ENCODE measurements around the gene ACSL3.

The ACSL3 gene

DNA sequence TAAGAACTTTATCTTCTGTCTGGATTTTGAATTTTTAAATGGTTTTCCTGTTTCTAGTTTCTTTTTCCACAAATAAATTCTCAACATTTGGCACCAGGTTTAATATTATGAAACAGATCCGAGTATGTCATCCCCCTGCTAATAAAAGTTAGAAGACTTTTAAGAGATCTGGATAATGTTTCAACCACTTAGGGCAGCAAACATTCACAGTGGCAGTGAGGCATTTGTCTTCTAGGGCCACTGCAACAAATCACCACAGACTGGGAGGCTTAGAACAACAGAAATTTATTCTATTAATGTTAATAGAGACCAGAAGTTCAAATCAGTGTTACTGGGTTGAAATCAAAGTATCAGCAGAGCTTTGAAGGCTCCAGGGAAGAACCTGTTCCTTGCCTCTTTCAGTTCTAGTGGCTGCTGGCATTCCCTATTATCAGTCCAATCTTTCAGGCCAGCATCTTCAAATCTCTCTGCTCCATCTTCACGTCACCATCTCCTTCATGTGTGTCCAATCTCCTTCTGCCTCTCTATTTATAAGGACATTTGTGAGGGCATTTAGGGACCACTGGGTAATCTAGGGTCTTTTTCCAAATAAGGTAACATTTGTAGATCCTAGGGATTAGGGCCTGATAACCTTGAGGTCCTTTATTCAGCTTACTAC is 23.4 kb downstream of the ACSL3 start:
- H3F3A ChIP-seq (ENCODE audit: control insufficient read depth, insufficient read depth), result no peaks in the 10 kb centered on the region
- H3K36me3 ChIP-seq (ENCODE audit: control insufficient read depth, low read length), result peaks cover 7% of the 10 kb centered on the region
- no peak overlapping the region for H3K4me3 ChIP-seq (ENCODE audit: low read length)
- no peaks in the 10 kb centered on the region for H3K9me2 ChIP-seq (replicated peaks; ENCODE audit: control insufficient read depth, low read length)
- H3K9me3 ChIP-seq (ENCODE audit: control insufficient read depth, insufficient read depth, low read length), result no peaks in the 10 kb centered on the region
- no peak for TF ChIP-seq EZH2phosphoT487 (IDR thresholded peaks at IDR 0.05; ENCODE audit: borderline replicate concordance, low read length)
- TF ChIP-seq, protein P1, sequence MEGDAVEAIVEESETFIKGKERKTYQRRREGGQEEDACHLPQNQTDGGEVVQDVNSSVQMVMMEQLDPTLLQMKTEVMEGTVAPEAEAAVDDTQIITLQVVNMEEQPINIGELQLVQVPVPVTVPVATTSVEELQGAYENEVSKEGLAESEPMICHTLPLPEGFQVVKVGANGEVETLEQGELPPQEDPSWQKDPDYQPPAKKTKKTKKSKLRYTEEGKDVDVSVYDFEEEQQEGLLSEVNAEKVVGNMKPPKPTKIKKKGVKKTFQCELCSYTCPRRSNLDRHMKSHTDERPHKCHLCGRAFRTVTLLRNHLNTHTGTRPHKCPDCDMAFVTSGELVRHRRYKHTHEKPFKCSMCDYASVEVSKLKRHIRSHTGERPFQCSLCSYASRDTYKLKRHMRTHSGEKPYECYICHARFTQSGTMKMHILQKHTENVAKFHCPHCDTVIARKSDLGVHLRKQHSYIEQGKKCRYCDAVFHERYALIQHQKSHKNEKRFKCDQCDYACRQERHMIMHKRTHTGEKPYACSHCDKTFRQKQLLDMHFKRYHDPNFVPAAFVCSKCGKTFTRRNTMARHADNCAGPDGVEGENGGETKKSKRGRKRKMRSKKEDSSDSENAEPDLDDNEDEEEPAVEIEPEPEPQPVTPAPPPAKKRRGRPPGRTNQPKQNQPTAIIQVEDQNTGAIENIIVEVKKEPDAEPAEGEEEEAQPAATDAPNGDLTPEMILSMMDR (IDR thresholded peaks at IDR 0.05; ENCODE audit: low read depth, low read length, poor library complexity, severe bottlenecking), result no peak
- no peaks in the 10 kb centered on the region for H3K27me3 ChIP-seq (ENCODE audit: control insufficient read depth, low read length)
- no peak overlapping the region for H3K4me2 ChIP-seq (ENCODE audit: low read length)
- H3K27ac ChIP-seq (ENCODE audit: low read depth, low read length), result no peak overlapping the region
- H3K79me2 ChIP-seq (ENCODE audit: control insufficient read depth, low read length), result peaks cover 94% of the 10 kb centered on the region
- H3K4me1 ChIP-seq (ENCODE audit: control insufficient read depth, low read length), result no peaks in the 10 kb centered on the region
- peaks cover 14% of the 10 kb centered on the region for H4K20me1 ChIP-seq (ENCODE audit: control insufficient read depth, insufficient read depth, low read depth, low read length)

DNA sequence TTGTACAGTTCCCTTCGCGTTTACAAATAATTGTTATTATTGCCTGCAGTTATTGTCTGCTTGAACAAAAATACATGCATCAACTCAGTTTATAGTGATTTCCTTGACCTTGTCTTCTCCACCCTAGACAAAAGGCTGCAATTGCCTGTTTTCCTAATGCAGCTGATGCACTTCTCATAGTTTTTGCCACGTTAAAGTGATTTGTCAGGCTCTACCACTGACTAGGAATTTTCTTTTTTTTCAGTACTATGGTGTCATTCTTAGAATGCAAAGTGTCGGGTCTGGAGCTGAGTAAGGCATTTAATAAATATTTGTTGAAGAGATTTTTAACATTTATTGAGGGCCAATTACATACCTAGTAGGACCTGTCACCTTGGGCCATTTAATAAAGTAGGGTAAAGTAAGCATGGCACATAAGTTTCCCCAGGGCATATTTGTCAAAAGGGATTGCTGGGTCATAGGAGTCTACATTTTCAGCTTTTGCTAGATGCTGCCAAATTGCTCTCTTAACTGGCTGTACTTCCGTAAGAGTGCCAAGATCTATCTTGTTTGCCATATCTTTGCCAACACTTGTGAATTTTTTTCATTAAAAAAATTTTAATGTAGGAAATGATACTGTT is 24.1 kb downstream of the ACSL3 start:
- no peak overlapping the region for H3K4me2 ChIP-seq (ENCODE audit: low read length)
- no peak overlapping the region for H3K27ac ChIP-seq (ENCODE audit: low read depth, low read length)
- H3K9me2 ChIP-seq (replicated peaks; ENCODE audit: control insufficient read depth, low read length), result no peaks in the 10 kb centered on the region
- no peak overlapping the region for H3K4me3 ChIP-seq (ENCODE audit: low read length)
- TF ChIP-seq, protein P1 (IDR thresholded peaks at IDR 0.05; ENCODE audit: low read depth, low read length, poor library complexity, severe bottlenecking), result no peak
- TF ChIP-seq EZH2phosphoT487 (IDR thresholded peaks at IDR 0.05; ENCODE audit: borderline replicate concordance, low read length), result no peak
- H3K79me2 ChIP-seq (ENCODE audit: control insufficient read depth, low read length), result peaks cover 94% of the 10 kb centered on the region
- no peaks in the 10 kb centered on the region for H3K4me1 ChIP-seq (ENCODE audit: control insufficient read depth, low read length)
- no peaks in the 10 kb centered on the region for H3K9me3 ChIP-seq (ENCODE audit: control insufficient read depth, insufficient read depth, low read length)
- peaks cover 14% of the 10 kb centered on the region for H4K20me1 ChIP-seq (ENCODE audit: control insufficient read depth, insufficient read depth, low read depth, low read length)
- no peaks in the 10 kb centered on the region for H3F3A ChIP-seq (ENCODE audit: control insufficient read depth, insufficient read depth)
- H3K27me3 ChIP-seq (ENCODE audit: control insufficient read depth, low read length), result no peaks in the 10 kb centered on the region
- H3K36me3 ChIP-seq (ENCODE audit: control insufficient read depth, low read length), result peaks cover 7% of the 10 kb centered on the region

DNA sequence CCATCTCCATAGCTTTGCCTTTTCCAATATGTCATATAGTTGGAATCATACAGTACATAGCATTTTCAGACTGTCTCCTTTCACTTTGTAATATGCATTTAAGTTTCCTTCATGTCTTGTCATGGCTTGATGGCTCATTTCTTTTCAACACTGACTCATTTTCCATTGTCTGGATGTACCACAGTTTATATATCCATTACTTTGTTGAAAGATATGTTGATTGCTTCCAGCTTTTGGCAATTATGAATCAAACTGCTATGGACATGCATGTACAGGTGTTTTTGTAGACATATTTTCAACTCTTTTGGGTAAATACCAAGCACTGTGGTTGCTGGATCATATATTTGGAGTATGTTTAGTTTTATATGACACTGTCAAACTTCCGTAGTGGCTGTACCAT is 26.3 kb downstream of the ACSL3 start:
- Histone ChIP-seq H3K36me3 (ENCODE audit: control insufficient read depth, low read length) (peaks cover 9% of the 10 kb centered on the region), H3K27ac (ENCODE audit: low read depth, low read length) (no peak overlapping the region), H3K4me3 (ENCODE audit: low read length) (no peak overlapping the region), H3K27me3 (ENCODE audit: control insufficient read depth, low read length) (no peaks in the 10 kb centered on the region), H3F3A (ENCODE audit: control insufficient read depth, insufficient read depth) (0 out of 2 replicates have a peak, but pooled peaks cover 2% of the 10 kb centered on the region), H3K4me2 (ENCODE audit: low read length) (no peak overlapping the region), H4K20me1 (ENCODE audit: control insufficient read depth, insufficient read depth, low read depth, low read length) (peaks cover 11% of the 10 kb centered on the region), H3K79me2 (ENCODE audit: control insufficient read depth, low read length) (peaks cover 86% of the 10 kb centered on the region), H3K4me1 (ENCODE audit: control insufficient read depth, low read length) (no peaks in the 10 kb centered on the region), H3K9me3 (ENCODE audit: control insufficient read depth, insufficient read depth, low read length) (no peaks in the 10 kb centered on the region), H3K9me2 (replicated peaks; ENCODE audit: control insufficient read depth, low read length) (no peaks in the 10 kb centered on the region)
- no peak for TF ChIP-seq EZH2phosphoT487 (IDR thresholded peaks at IDR 0.05; ENCODE audit: borderline replicate concordance, low read length)
- TF ChIP-seq, protein P1 (IDR thresholded peaks at IDR 0.05; ENCODE audit: low read depth, low read length, poor library complexity, severe bottlenecking), result no peak

Data from DOHH2 (cell line).